WTC11 (cell line): Measurements from ENCODE around the gene ARSJ. TPM values are rescaled to one million over a fixed set of nuclear protein-coding genes. Genes with fewer than 3 reads are reported as not detected.

Experiments used
- ATAC-seq: fragments of 200-7000 bp; cut with Tn5 transposase; 2 replicates; pipeline ENCODE4 v1.10.0; 2021; ENCODE audit warnings: mild to moderate bottlenecking, moderate library complexity
- CTCF ChIA-PET: fragments of 300-600 bp; sonication (Branson Sonifier 250); formaldehyde crosslinking; loops from one replicate; lab custom pipeline; 2021; ENCODE audit warnings: antibody characterized with exemption; lab: Charles Lee
- POLR2A ChIA-PET: fragments of 350-600 bp; sonication (Branson Sonifier 250); formaldehyde crosslinking; loops from one replicate; lab custom pipeline; 2021; ENCODE audit warnings: antibody characterized with exemption; lab: Charles Lee
- DNase-seq: peaks from one replicate; pipeline ENCODE4 v3.0.0; 2021; ENCODE audit warnings: low spot score
- H3K27ac Mint-ChIP-seq: 2 replicates; pipeline ENCODE4 v1.8.0; 2021; ENCODE audit warnings: mixed read lengths
- H3K27me3 Mint-ChIP-seq: 2 replicates; pipeline ENCODE4 v1.8.0; 2021; ENCODE audit warnings: low read depth, mild to moderate bottlenecking, moderate library complexity, mixed read lengths
- H3K36me3 Mint-ChIP-seq: 2 replicates; pipeline ENCODE4 v1.8.0; 2021; ENCODE audit warnings: mixed read lengths
- H3K4me1 Mint-ChIP-seq: 2 replicates; pipeline ENCODE4 v1.8.0; 2022; ENCODE audit warnings: mixed read lengths
- H3K4me3 Mint-ChIP-seq: 2 replicates; pipeline ENCODE4 v1.8.0; 2021; ENCODE audit warnings: mild to moderate bottlenecking, moderate library complexity, mixed read lengths
- H3K9me3 Mint-ChIP-seq: 2 replicates; pipeline ENCODE4 v1.8.0; 2021; ENCODE audit warnings: mixed read lengths
- E2F4 ChIP-seq: sonication (generic); formaldehyde crosslinking; IDR thresholded peaks from 2 replicates; pipeline ENCODE4 v1.8.1; 2022; ENCODE audit warnings: low read depth, mild to moderate bottlenecking, moderate library complexity, missing genetic modification reagents, borderline replicate concordance
- GTF2I ChIP-seq: fragments of 250-450 bp; sonication (Bioruptor Pico); conservative IDR thresholded peaks from 2 replicates; pipeline ENCODE4 v1.4.0; 2021; ENCODE audit warnings: mild to moderate bottlenecking
- JUN ChIP-seq: sonication (generic); formaldehyde crosslinking; IDR thresholded peaks from 2 replicates; pipeline ENCODE4 v1.8.0; 2023; ENCODE audit warnings: mild to moderate bottlenecking, missing genetic modification reagents
- NFATC4 ChIP-seq: fragments of 250-450 bp; sonication (Bioruptor Pico); IDR thresholded peaks from 2 replicates; pipeline ENCODE4 v1.9.0; 2021; ENCODE audit warnings: mild to moderate bottlenecking
- SMAD3 ChIP-seq: sonication (generic); formaldehyde crosslinking; IDR thresholded peaks from 2 replicates; pipeline ENCODE4 v1.8.0; 2022; ENCODE audit warnings: missing genetic modification reagents, mild to moderate bottlenecking, borderline replicate concordance
- SP1 ChIP-seq: sonication (generic); formaldehyde crosslinking; conservative IDR thresholded peaks from 2 replicates; pipeline ENCODE4 v1.8.1; 2022; ENCODE audit warnings: missing genetic modification reagents
- TCF7 ChIP-seq: sonication (generic); formaldehyde crosslinking; IDR thresholded peaks from 2 replicates; pipeline ENCODE4 v1.8.0; 2022; ENCODE audit warnings: mild to moderate bottlenecking, low read depth, missing genetic modification reagents, moderate library complexity
- TEAD4 ChIP-seq: sonication (generic); formaldehyde crosslinking; IDR thresholded peaks from 2 replicates; pipeline ENCODE4 v1.8.0; 2022; ENCODE audit warnings: mild to moderate bottlenecking, missing genetic modification reagents
- ZBTB43 ChIP-seq: sonication (generic); formaldehyde crosslinking; IDR thresholded peaks from 2 replicates; pipeline ENCODE4 v1.8.1; 2023; ENCODE audit warnings: mild to moderate bottlenecking, missing genetic modification reagents
- ZNF138 ChIP-seq: sonication (generic); formaldehyde crosslinking; conservative IDR thresholded peaks from 2 replicates; pipeline ENCODE4 v1.8.1; 2022; ENCODE audit warnings: mild to moderate bottlenecking, moderate library complexity, missing genetic modification reagents
- ZNF219 ChIP-seq: sonication (generic); formaldehyde crosslinking; IDR thresholded peaks from 2 replicates; pipeline ENCODE4 v1.8.0; 2023; ENCODE audit warnings: missing genetic modification reagents, mild to moderate bottlenecking, borderline replicate concordance
- ZNF232 ChIP-seq: sonication (generic); formaldehyde crosslinking; IDR thresholded peaks from 2 replicates; pipeline ENCODE4 v1.8.0; 2022; ENCODE audit warnings: mild to moderate bottlenecking, missing genetic modification reagents
- total RNA-seq: library from RNA; stranded (reverse); gene quantifications from 3 replicates; pipeline ENCODE4 v1.2.3, GENCODE V29; 2021
- TF ChIP-seq, protein P1 (sequence below): fragments of 250-450 bp; sonication (Bioruptor Pico); IDR thresholded peaks from 2 replicates; pipeline ENCODE4 v1.9.0; 2021; ENCODE audit warnings: mild to moderate bottlenecking, borderline replicate concordance
- TF ChIP-seq, protein P2 (sequence below): sonication (generic); formaldehyde crosslinking; conservative IDR thresholded peaks from 2 replicates; pipeline ENCODE4 v1.8.1; 2022; ENCODE audit warnings: mild to moderate bottlenecking, missing genetic modification reagents
- TF ChIP-seq, protein P3 (sequence below): sonication (generic); formaldehyde crosslinking; IDR thresholded peaks from 2 replicates; pipeline ENCODE4 v1.8.0; 2022; ENCODE audit warnings: mild to moderate bottlenecking, missing genetic modification reagents
- TF ChIP-seq, protein P4 (sequence below): sonication (generic); formaldehyde crosslinking; IDR thresholded peaks from 2 replicates; pipeline ENCODE4 v1.8.0; 2023; ENCODE audit warnings: mild to moderate bottlenecking, missing genetic modification reagents
- TF ChIP-seq, protein P5 (sequence below): sonication (generic); formaldehyde crosslinking; IDR thresholded peaks from 2 replicates; pipeline ENCODE4 v1.8.0; 2023; ENCODE audit warnings: missing genetic modification reagents
- TF ChIP-seq, protein P6 (sequence below): sonication (generic); formaldehyde crosslinking; IDR thresholded peaks from 2 replicates; pipeline ENCODE4 v1.8.1; 2023; ENCODE audit warnings: mild to moderate bottlenecking, moderate library complexity, missing genetic modification reagents

The ARSJ gene
- total RNA-seq, 1 experiment from 2014 or later = 6.6 TPM

- TF ChIP-seq ZBTB43 (no peak), SP1 (no peak), JUN (CRISPR knock-in tag) (no peak), SMAD3 (CRISPR knock-in tag) (no peak), ZNF232 (CRISPR knock-in tag) (no peak), ZNF138 (no peak)
- TF ChIP-seq, protein P1, sequence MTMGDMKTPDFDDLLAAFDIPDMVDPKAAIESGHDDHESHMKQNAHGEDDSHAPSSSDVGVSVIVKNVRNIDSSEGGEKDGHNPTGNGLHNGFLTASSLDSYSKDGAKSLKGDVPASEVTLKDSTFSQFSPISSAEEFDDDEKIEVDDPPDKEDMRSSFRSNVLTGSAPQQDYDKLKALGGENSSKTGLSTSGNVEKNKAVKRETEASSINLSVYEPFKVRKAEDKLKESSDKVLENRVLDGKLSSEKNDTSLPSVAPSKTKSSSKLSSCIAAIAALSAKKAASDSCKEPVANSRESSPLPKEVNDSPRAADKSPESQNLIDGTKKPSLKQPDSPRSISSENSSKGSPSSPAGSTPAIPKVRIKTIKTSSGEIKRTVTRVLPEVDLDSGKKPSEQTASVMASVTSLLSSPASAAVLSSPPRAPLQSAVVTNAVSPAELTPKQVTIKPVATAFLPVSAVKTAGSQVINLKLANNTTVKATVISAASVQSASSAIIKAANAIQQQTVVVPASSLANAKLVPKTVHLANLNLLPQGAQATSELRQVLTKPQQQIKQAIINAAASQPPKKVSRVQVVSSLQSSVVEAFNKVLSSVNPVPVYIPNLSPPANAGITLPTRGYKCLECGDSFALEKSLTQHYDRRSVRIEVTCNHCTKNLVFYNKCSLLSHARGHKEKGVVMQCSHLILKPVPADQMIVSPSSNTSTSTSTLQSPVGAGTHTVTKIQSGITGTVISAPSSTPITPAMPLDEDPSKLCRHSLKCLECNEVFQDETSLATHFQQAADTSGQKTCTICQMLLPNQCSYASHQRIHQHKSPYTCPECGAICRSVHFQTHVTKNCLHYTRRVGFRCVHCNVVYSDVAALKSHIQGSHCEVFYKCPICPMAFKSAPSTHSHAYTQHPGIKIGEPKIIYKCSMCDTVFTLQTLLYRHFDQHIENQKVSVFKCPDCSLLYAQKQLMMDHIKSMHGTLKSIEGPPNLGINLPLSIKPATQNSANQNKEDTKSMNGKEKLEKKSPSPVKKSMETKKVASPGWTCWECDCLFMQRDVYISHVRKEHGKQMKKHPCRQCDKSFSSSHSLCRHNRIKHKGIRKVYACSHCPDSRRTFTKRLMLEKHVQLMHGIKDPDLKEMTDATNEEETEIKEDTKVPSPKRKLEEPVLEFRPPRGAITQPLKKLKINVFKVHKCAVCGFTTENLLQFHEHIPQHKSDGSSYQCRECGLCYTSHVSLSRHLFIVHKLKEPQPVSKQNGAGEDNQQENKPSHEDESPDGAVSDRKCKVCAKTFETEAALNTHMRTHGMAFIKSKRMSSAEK (CRISPR knock-in tag) = no peak
- TF ChIP-seq, protein P2, sequence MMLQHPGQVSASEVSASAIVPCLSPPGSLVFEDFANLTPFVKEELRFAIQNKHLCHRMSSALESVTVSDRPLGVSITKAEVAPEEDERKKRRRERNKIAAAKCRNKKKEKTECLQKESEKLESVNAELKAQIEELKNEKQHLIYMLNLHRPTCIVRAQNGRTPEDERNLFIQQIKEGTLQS (CRISPR knock-in tag) = no peak
- TF ChIP-seq, protein P3, sequence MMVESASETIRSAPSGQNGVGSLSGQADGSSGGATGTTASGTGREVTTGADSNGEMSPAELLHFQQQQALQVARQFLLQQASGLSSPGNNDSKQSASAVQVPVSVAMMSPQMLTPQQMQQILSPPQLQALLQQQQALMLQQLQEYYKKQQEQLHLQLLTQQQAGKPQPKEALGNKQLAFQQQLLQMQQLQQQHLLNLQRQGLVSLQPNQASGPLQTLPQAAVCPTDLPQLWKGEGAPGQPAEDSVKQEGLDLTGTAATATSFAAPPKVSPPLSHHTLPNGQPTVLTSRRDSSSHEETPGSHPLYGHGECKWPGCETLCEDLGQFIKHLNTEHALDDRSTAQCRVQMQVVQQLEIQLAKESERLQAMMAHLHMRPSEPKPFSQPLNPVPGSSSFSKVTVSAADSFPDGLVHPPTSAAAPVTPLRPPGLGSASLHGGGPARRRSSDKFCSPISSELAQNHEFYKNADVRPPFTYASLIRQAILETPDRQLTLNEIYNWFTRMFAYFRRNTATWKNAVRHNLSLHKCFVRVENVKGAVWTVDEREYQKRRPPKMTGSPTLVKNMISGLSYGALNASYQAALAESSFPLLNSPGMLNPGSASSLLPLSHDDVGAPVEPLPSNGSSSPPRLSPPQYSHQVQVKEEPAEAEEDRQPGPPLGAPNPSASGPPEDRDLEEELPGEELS (CRISPR knock-in tag) = no peak
- TF ChIP-seq, protein P4, sequence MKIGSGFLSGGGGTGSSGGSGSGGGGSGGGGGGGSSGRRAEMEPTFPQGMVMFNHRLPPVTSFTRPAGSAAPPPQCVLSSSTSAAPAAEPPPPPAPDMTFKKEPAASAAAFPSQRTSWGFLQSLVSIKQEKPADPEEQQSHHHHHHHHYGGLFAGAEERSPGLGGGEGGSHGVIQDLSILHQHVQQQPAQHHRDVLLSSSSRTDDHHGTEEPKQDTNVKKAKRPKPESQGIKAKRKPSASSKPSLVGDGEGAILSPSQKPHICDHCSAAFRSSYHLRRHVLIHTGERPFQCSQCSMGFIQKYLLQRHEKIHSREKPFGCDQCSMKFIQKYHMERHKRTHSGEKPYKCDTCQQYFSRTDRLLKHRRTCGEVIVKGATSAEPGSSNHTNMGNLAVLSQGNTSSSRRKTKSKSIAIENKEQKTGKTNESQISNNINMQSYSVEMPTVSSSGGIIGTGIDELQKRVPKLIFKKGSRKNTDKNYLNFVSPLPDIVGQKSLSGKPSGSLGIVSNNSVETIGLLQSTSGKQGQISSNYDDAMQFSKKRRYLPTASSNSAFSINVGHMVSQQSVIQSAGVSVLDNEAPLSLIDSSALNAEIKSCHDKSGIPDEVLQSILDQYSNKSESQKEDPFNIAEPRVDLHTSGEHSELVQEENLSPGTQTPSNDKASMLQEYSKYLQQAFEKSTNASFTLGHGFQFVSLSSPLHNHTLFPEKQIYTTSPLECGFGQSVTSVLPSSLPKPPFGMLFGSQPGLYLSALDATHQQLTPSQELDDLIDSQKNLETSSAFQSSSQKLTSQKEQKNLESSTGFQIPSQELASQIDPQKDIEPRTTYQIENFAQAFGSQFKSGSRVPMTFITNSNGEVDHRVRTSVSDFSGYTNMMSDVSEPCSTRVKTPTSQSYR = no peak
These were observed 11.4 kb upstream of the ARSJ start (continued) for GRCh38 chr4:113990886-113991285.

GRCh38 chr4:113987382-113987941 lies 8.0 kb upstream of the ARSJ start:
- Mint-ChIP-seq H3K4me1 (peaks cover 8% of the 10 kb centered on the region), H3K9me3 (peaks cover 46% of the 10 kb centered on the region), H3K4me3 (no peak overlapping the region), H3K36me3 (peaks cover 28% of the 10 kb centered on the region), H3K27me3 (no peaks in the 10 kb centered on the region), H3K27ac (no peak overlapping the region; the same call in 1 of the 2 replicates)
- peak; percentile 76 for ATAC-seq
- CTCF ChIA-PET = no interaction called here
- no peak for DNase-seq
- POLR2A ChIA-PET = no interaction called here
- TF ChIP-seq NFATC4 (CRISPR knock-in tag) = no peak
- no peak for TF ChIP-seq TCF7 (CRISPR knock-in tag)
- TF ChIP-seq, protein P5, sequence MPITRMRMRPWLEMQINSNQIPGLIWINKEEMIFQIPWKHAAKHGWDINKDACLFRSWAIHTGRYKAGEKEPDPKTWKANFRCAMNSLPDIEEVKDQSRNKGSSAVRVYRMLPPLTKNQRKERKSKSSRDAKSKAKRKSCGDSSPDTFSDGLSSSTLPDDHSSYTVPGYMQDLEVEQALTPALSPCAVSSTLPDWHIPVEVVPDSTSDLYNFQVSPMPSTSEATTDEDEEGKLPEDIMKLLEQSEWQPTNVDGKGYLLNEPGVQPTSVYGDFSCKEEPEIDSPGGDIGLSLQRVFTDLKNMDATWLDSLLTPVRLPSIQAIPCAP (CRISPR knock-in tag) = no peak
- TF ChIP-seq TEAD4 (CRISPR knock-in tag) = no peak
- TF ChIP-seq, protein P6, sequence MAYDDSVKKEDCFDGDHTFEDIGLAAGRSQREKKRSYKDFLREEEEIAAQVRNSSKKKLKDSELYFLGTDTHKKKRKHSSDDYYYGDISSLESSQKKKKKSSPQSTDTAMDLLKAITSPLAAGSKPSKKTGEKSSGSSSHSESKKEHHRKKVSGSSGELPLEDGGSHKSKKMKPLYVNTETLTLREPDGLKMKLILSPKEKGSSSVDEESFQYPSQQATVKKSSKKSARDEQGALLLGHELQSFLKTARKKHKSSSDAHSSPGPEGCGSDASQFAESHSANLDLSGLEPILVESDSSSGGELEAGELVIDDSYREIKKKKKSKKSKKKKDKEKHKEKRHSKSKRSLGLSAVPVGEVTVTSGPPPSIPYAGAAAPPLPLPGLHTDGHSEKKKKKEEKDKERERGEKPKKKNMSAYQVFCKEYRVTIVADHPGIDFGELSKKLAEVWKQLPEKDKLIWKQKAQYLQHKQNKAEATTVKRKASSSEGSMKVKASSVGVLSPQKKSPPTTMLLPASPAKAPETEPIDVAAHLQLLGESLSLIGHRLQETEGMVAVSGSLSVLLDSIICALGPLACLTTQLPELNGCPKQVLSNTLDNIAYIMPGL (CRISPR knock-in tag) = no peak
- TF ChIP-seq ZBTB43 = no peak
- no peak for TF ChIP-seq GTF2I
- no peak for TF ChIP-seq ZNF219 (CRISPR knock-in tag)
- TF ChIP-seq E2F4 = no peak
